Measurements from ENCODE around the gene ARID1B.
A peak's percentile ranks its signal among the peaks of the same experiment; 100 is the strongest.

Gene ARID1B

GRCh38 chr6:157203312-157203744, 426.1 kb downstream of the ARID1B start:
- peak; percentile 73 for DNase-seq (ENCODE audit: extremely low spot score)
- CTCF ChIA-PET = interaction anchor here (1.3 to 2.7 kb wide), 6 partner anchors 10 to 44 kb away, joined by 3 to 7 read pairs (median 6); no protein-coding TSS in a partner anchor
- POLR2A ChIA-PET = no interaction called here
- no peak for TF ChIP-seq CTCF (IDR thresholded peaks at IDR 0.05; ENCODE audit: control extremely low read depth, extremely low read depth, low read depth, missing control alignments)

- ChIA-PET CTCF (interaction anchor here (0.8 to 2.7 kb wide), 6 partner anchors 9 to 44 kb away, joined by 3 to 6 read pairs (median 4); no protein-coding TSS in a partner anchor), POLR2A (no interaction called here)
- no peak for DNase-seq (ENCODE audit: extremely low spot score)
- TF ChIP-seq CTCF (IDR thresholded peaks at IDR 0.05; ENCODE audit: control extremely low read depth, extremely low read depth, low read depth, missing control alignments) = no peak
Observed at GRCh38 chr6:157203764-157204163, 426.6 kb downstream of the ARID1B start.

GRCh38 chr6:157205473-157206358, 428.5 kb downstream of the ARID1B start:
- no peak for DNase-seq (ENCODE audit: extremely low spot score)
- TF ChIP-seq CTCF (IDR thresholded peaks at IDR 0.05; ENCODE audit: control extremely low read depth, extremely low read depth, low read depth, missing control alignments) = no peak
- CTCF ChIA-PET = interaction anchor here (0.9 kb wide), 2 partner anchors 17 to 23 kb away, joined by 3 read pairs; no protein-coding TSS in a partner anchor
- POLR2A ChIA-PET = no interaction called here

GRCh38 chr6:157206359-157206815, 429.2 kb downstream of the ARID1B start:
- CTCF ChIA-PET = no interaction called here
- no peak for TF ChIP-seq CTCF (IDR thresholded peaks at IDR 0.05; ENCODE audit: control extremely low read depth, extremely low read depth, low read depth, missing control alignments)
- no peak for DNase-seq (ENCODE audit: extremely low spot score)
- POLR2A ChIA-PET = no interaction called here

GRCh38 chr6:157207521-157208076, 430.4 kb downstream of the ARID1B start:
- ChIA-PET CTCF (no interaction called here), POLR2A (no interaction called here)
- DNase-seq (ENCODE audit: extremely low spot score) = no peak
- no peak for TF ChIP-seq CTCF (IDR thresholded peaks at IDR 0.05; ENCODE audit: control extremely low read depth, extremely low read depth, low read depth, missing control alignments)

GRCh38 chr6:157209865-157210530, 432.8 kb downstream of the ARID1B start:
- TF ChIP-seq CTCF (IDR thresholded peaks at IDR 0.05; ENCODE audit: control extremely low read depth, extremely low read depth, low read depth, missing control alignments) = no peak
- CTCF ChIA-PET = interaction anchor here (1.4 to 2.7 kb wide), 2 partner anchors 11 to 19 kb away, joined by 3 to 7 read pairs; no protein-coding TSS in a partner anchor
- POLR2A ChIA-PET = no interaction called here
- DNase-seq (ENCODE audit: extremely low spot score) = no peak

Measured in GM10248 (cell line).